Measurements from ENCODE around the gene C20orf144.

GRCh38 chr20:33672426-33673113 lies 10.4 kb downstream of the C20orf144 start:
- TF ChIP-seq YY1 (IDR thresholded peaks at IDR 0.05; ENCODE audit: low read depth), result no peak
- peak; percentile 90 for TF ChIP-seq TCF12 (IDR thresholded peaks at IDR 0.05; ENCODE audit: low read depth)
- peak; percentile 77 for TF ChIP-seq EP300 (IDR thresholded peaks at IDR 0.05; ENCODE audit: borderline replicate concordance)
- no peak for TF ChIP-seq CEBPB (IDR thresholded peaks at IDR 0.05)
- TF ChIP-seq TAF1 (IDR thresholded peaks at IDR 0.05; ENCODE audit: low read depth), result no peak

All from Ishikawa (cell line).